GM19463 (cell line): Measurements from ENCODE around the gene KHDRBS2.

Source experiments
- ATAC-seq: cut with Tn5 transposase; IDR thresholded peaks from one replicate; pipeline ENCODE4 v1.9.1; 2021; ENCODE audit warnings: mild to moderate bottlenecking, moderate library complexity; ENCODE audit not compliant: unreplicated experiment

The KHDRBS2 gene

DNA sequence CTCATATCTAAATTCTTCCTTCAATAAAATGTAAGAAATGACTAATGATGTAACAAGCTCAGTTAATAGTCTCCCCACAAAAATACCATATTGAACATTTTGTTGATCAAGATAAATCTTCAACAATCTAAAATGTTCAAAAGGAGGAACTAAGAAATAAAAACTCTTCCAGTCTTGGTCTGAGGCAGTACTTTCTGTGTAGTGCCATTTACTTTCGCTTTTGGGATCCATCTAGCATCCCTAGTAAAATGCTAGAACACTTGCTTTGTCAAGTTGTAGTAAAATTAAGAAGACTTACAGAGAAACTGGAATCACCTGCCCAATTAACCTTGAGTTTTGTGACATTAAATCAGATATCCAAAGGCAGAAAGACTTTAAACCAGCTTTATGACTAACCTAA, 246.4 kb downstream of the KHDRBS2 start:
- ATAC-seq = no peak

DNA sequence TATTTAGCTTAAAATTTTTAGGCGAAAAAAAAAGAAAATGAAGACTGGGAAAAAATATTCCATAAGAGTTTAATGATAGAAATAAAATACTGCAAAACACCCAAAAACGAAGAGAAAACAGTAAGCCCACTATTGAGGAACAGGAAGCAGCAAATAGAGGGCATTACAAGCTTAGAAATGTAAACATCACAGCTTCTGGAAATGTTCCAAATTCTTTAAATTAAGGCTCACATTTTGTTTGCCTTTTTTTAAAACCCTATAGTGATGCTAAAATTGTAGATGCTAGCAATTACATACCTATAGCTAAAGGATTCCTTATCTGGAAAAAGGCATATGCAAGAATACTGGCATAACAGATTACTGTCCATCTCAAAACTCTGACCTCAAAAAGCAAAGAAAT, 248.6 kb downstream of the KHDRBS2 start:
- ATAC-seq = no peak

DNA sequence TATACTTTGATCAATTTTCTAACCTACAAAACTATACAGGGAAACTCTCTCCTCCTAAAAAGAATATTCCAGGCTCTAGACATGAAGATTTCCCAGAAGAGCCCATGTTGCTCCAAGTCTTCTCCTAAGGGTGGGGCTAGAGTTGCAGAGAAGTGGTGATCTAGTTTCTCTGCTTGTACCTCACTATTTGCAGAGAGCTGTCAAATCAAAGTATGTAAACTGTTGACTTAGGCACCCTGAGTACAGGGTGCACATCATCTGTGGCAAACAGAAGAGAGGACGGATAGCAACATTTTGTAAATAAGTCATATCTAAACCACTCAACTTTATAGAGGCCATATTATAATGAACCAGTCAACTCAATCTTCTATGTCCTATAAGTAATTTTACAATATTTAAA, 250.1 kb downstream of the KHDRBS2 start:
- ATAC-seq = no peak

DNA sequence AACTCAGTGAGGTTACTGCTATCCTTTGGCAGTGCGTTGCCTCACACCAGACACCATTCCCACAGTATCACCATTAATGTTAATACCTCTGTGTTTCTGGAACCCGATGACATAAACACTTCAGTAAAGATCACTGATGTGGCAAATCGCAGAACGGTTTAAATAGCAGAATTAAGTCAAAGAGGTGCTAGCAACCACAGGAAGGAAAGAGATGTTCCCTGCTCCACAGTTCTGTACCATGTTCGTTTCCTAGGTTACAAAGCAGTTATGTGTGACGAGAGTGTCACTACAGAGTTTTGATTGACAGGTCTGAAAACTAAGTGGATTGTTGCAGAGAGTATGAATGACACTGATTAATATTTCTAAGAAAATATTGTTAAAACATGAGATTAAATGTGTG, 272.3 kb downstream of the KHDRBS2 start:
- ATAC-seq = no peak

DNA sequence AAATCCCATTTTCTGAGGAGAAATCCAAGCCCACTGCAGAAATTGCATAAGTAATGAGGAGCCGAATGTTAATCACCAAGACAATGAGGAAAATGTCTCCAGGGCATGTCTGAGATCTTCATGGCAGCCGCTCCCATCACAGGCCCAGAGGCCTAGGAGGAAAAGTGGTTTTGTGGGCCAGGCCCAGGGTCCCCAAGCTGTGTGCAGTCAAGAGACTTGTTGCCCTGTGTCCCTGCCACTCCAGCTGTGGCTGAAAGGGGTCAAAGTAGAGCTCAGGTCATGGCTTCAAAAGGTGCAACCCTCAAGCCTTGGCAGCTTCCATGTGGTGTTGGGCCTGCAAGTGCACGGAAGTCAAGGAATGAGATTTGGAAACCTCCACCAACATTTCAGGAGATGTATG, 276.6 kb downstream of the KHDRBS2 start:
- ATAC-seq = no peak

DNA sequence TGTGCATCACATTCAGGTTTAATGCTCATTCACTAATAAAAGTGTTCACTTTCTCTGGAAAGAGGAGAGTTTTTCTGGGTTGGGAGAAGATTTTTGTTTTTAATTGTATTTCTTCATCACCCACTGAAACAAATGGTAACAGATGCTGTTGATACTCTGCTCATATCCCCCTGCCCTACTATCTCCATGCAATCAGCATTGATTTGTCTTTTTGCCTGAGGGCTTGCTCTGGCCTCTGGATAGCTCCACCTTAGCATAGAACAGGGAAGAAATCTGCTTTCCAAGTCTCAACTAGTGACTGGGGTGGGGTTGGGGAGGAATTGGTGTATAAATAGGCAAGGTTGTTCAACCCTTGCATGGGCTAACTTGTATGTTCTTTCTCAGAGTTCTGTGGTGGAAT, 296.4 kb downstream of the KHDRBS2 start:
- ATAC-seq = no peak

DNA sequence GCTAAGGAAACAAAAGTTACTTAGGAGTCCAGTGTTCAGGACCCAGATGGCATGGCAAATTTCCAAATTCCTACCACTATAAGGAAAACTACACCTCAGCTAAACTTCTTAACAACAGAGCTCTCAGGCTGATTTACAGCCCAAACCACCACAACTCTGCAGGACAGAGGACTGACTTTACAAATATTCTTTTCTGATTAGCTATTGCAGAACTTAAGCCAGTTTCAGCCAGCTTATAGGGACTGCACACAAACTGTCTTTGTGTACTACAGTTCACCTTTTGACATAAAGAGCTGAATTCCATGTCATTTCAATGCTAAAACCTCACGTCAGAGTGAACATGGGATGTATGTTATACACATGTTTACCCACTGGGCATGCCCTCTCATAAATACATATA, 305.4 kb downstream of the KHDRBS2 start:
- ATAC-seq = no peak

DNA sequence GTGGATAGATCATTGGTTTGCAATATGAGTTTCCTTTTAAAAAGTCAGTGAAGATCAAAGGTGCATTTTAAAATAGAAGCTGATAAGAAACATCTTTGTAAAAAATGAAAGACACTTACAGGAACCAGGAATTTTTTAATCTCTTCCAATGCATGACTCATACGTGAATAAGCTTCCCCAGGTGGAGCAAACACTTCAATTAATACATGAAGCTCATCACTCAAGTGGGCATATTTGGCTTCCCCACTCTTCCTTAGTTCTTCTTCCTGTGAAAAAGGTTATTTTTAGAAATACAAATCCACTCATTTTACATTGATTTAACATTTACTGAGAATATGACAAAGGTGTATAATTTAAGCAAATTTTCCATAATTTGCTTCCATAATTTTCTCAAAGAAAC, 308.1 kb downstream of the KHDRBS2 start:
- ATAC-seq = no peak

DNA sequence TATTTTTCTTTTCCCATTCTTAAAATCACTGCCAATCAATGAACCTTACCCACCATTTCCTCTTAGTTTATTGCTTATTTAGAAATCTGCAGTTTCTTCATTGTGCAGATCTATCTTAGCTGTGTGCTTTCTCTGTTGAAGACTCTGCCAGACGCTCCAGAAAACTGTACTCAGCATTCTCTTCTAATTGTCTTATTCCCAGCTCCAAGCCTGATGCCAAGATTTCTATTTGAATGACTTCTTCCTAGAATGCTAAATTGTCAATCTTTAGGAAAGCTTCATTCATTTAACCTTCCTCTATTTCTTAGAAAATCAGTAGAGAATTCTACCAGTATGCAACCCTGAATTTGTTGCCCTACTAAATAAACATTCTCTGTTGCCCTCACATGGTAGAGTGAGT, 308.9 kb downstream of the KHDRBS2 start:
- no peak for ATAC-seq

DNA sequence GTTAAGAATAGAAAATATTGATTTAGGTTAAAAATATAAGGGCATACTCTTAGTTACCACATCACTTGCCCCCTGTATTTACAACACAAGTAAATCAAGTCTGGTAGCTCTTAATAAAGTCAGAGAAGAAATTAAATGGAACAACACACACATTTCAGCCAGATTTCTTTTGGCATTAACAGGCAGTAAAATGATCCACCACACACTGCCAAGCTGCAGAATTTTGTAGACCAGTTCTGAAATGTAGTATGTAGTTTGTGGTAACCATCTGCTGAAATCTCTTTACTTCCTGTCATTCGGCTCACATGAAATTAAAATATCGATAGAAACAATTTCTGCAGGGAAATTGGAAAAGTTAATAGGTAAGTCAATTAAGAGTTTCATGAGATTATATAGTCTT, 326.8 kb downstream of the KHDRBS2 start:
- ATAC-seq = no peak

DNA sequence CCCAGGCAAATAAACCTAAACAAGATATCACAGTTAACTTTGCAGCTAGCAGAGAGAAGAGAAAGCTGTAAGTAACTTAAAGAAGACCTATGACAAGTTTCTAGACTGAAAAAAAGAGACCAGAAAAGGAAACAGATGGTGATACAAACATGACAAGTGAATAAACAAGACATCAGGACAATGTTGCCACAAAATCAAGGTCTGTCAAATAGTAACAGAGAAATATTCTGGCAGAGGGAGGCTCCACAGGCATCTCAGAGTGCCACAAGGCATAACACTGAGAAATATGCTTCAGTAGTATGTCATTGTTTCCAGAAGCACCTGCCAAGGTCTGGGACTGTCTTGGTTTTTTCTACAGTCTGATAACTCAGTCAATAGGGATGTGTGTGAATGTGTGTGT, 332.2 kb downstream of the KHDRBS2 start:
- no peak for ATAC-seq

DNA sequence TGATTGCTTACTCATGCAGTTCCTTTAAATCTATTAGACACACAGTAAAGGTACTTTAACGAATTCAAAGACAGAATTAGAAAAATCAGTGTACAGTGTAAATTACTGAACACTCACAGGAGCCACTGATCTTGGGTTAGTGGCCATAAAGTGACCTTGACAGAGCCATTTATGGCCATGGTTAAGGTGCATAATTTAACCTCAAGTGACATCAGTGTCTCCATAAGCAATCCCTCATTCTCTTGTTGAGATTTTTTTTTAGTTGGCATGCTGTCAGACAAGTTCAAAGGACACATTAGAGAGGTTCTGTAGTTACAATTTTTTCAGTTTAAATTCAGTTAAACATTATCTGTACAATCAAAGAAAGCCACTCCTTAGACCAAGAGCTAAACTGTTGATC, 334.4 kb downstream of the KHDRBS2 start:
- ATAC-seq = no peak

DNA sequence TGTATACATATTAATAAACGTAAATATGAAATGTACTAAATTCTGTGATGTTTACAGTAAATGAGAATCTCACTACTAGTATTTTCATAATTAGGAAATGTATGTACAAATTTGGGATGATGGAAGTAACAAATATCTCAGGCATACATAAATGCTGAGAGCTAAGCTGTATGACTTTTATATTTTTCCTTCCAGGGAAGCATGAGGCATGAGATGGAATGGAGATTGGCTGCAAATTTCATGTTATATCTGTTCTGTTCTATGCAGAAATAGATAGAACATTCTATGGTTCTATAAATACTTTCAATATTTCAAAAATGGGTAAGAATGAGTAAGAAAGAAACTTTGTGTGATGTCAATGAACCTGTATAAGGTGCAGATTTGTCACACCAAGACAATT, 335.2 kb downstream of the KHDRBS2 start:
- no peak for ATAC-seq

DNA sequence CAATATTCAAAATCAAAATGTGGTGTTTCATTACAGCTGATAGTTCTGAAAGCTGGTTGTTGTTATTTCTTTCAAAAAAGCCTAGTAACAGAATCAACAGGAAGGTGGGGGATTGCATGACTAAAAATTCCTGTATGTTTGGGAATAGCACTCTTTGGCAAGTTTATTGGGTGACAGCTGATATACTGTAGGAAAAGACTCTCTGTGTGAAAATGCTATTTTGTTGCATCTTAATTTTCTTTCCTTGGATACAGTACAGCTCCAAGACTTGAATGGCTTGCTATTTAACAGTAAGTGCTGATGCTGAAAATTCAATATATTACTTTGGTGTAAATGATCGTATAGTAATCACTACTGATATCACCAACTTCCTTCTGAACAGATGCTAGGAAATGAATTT, 336.1 kb downstream of the KHDRBS2 start:
- ATAC-seq = no peak

DNA sequence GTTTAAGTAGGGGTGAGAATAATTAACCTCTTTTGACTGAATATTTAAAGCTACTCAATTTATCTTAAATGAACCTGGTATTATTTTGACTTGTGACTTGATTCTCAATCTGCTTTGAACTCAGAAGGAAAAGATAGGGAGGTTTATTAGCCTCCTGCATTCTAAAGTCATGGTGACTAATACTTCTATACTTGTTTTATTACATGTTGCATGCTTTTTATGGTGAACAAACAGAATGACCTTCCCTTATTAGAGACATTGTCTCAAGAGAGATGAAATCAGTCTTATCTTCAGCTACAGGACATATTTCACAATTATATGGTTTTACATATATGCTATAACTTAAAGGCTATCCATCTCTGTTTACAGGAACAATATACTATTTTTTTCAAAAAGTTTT, 336.9 kb downstream of the KHDRBS2 start:
- no peak for ATAC-seq

DNA sequence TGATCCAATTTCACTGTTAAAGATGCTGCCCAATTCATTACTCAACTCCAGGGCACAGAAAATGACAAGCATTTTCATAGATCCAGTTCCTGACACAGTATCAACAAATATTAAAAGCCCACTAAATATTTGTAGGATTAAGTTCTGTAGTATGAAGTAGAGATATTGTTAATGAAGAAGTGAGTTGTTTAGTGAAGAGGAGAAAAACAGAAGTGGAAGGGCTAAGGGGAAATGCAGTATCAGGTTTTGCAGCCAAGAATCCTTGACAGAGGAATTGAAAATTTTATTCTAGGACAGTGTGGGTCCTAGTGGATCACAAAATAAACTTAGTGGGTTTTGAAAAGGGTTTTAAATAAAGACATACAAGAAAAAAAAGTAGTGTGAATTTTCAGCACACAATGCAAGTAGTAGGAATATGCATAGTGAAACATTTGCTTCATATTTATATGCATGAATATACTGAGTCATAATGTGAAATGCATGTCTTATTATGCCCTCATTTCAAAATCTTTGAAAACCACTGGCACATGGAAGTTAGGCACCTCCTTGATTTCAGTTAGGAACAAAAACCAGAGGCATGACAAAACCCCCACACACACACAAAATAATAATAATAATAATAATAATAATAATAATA, 338.6 kb downstream of the KHDRBS2 start:
- ATAC-seq = no peak

DNA sequence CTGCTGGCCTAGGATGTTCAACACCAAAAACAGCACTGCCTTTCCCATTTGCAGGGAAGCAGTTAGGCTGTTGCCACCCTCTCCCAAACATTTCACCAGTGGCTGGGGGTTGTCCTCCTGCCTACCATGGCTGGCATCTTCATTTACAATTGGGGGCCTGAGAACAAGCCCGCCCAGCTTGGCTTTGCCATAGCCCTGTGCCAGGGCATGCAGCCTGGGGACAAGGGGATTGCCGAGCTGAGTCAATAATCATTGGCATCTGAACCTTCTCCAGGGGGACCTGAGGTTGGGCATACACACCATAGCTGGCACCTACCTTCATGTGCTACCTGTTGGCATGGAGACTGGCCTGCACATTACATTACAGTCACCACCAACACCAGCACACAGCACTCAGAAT, 345.1 kb downstream of the KHDRBS2 start:
- no peak for ATAC-seq

DNA sequence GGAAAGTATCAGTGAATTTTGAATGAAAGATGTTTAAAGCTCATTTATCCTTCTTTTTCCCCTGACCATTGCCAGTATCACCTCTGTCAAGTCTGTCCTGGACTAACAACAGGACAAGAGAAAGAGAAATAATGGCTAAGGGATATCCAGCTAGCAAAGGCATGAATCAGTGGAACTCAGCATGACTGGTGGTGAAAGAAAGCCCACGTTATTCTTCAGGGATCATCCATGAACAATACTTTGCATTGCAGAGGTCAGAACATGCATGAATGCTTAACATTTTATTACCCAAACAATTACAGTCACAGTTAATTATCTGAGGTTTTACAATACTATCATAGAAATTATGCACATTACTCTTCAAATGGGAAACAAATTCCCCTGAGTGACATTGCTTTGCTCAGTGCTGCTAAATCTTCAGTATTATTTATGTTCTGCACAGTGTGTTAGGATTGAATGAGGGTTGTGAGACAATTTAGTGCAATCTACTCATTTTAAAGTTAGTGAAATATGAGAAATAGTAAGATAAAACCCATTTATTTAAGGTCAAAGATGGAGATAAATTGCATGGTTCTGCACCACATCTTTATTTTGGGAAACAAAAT, 350.7 kb downstream of the KHDRBS2 start:
- ATAC-seq = no peak

DNA sequence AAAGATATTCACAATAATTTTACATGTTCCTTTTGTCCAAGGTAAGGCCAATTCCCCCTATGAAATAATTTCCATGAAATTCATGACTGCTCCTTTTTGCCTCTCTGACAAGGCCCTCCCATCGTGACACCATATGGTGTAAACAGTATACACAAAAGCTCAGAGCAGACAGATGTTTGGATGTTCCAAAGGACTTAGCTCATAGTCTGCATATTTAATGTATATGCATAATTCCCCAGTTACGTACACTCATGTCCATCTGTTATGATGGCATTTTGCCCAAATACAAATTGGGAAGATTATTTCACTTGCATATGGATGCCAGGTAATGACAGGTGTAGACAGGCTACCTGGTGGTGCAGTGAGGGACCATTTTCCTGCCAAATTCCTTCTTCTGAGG, 376.5 kb downstream of the KHDRBS2 start:
- ATAC-seq = no peak

DNA sequence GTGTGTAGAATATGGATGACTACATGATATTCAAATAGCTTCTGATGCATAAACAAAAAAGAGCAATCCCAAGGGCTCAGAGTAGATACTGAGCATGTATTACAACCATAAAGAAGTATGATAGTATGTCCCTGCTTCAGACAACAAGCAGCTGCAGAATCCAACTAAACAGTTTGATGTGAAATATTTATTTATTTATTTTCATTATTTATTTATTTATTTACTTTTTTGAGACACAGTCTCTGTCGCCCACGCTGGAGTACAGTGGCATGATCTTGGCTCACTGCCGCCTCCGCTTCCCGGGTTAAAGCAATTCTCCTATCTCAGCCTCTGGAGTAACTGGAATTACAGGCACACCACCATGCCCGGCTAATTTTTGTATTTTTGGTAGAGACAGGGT, 384.3 kb downstream of the KHDRBS2 start:
- no peak for ATAC-seq

DNA sequence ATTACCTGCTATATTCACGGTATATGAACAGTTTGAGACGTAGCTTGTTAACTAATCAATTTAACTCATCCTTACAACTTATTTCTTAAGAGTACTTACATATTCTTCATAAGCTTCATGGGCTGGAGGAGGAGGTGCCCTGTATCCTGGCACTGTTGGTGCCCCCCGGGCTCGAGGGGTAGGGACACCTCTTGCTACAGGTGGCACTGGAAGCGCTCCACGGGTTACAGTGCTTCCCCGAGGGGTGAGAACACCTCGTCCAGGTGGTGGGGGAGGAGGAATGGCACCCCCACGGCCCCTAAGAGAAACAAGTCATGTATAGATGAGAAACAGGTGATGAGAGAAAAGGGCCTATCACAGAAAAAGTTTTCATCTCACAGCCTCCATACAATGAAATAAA, 391.5 kb downstream of the KHDRBS2 start:
- ATAC-seq = no peak

DNA sequence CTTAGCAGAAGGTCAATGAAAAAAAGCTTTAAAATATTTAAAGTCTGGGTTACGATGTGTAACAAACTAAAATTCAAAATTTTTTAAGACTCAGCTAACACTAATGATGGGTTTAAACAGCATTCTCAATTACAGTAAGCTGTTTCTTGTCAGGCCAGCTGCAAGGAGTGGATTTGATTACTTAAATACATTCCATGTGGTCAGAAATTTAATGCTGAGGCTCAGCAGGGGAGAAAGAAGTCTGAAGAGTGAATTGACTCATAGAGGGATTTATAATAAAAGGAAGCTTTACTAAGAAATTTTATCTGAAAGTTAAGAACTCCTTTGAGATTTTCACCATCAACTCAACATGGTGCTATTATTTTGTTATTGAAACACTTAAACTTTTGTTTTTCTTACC, 398.6 kb downstream of the KHDRBS2 start:
- ATAC-seq = no peak

DNA sequence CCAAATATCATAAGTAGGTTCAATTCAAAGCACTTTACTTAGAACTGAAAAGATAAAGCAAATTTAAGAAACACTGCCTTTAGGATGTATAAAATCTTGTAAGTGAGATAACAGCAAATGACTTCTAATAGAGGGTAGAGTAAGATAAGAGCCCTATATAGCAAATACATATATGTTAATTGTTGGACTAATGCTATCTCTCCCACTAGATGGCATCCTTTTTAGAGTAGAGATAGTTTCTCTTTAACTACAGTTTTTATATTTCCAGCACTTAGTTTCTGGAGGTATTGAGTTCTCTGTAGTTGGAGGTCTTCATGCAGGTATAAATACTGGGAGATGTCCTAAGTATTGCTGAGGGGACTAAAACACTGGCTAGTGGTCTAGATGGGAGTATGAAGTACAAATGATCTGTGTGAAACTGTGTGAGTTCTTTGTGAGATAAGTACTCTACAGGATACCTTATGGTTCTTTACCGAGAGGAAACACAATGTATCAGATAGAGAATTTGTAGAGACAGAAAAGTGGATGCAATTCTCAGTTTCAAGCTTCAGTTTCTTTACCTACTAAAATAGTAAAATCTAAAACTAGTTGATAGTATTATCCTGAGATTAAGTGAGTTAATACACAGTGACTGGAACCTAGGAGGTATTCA, 399.3 kb downstream of the KHDRBS2 start:
- no peak for ATAC-seq
